ENCODE data around the gene SUPT20HL2.
A peak's percentile ranks its signal among the peaks of the same experiment; 100 is the strongest.
"Not testable (repeated sequence)": the region's sequence is repeated elsewhere in the genome, so short reads cannot be mapped to it uniquely, and the experiment has no call there.

SUPT20HL2 gene

DNA sequence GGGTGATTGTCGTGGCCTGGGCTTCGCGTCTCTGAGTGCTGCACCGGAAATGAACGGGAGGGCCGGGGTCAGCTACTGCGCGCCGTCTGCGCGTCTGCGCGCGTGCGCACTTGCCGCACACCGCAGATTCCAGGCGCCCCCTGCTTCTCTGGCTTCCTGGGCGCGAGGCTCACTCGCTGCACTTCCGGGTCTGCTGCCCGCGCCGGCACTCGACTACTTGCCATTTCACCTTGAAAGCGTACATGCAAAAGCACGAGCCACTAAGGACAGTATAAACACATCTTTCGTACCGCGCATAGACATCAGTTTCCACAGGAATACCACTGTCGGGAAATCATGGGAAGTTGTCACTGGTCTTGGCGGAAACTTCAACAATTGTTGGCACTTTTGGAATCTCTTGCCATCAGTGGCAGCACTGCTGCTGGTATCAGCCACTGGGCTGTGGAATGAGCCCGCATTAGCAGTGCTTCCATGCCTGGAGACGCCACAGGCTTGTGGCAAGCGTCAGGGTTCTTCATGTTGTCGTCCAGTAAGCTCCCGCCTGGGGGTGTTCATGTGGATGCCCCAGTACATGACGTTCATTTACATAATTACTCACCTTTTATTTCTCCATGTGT is at the start of gene SUPT20HL2:
Gene SUPT20HL2 (minus strand): TSS at position 51 of the 617 bp plus-strand sequence. CDS start 754 bp downstream, outside the sequence.
- no peak for DNase-seq (ENCODE audit: low read depth in 2 of 2)
- H3K4me3 ChIP-seq (replicated peaks in 1 of 2; ENCODE audit: low read depth in 2 of 2, low read length in 2 of 2), result no peak within 1 kb of the TSS
- TF ChIP-seq CTCF (IDR thresholded peaks at IDR 0.05; ENCODE audit: low read depth, low read length), result no peak

GRCh38 chrX:24362089-24362745 is 48.3 kb upstream of the SUPT20HL2 start:
- not testable (repeated sequence) for DNase-seq (ENCODE audit: low read depth in 2 of 2); H3K4me3 ChIP-seq (replicated peaks in 1 of 2; ENCODE audit: low read depth in 2 of 2, low read length in 2 of 2)

GRCh38 chrX:24360272-24360671 is 46.4 kb upstream of the SUPT20HL2 start, which contains the start of gene SUPT20HL1:
TSS of gene SUPT20HL1 (plus strand) at chrX:24360639. CDS start at chrX:24362761, 2,122 bp downstream.
- no peak within 1 kb of the TSS for H3K4me3 ChIP-seq (replicated peaks in 1 of 2; ENCODE audit: low read depth in 2 of 2, low read length in 2 of 2)
- no peak for DNase-seq (ENCODE audit: low read depth in 2 of 2)
- TF ChIP-seq CTCF (IDR thresholded peaks at IDR 0.05; ENCODE audit: low read depth, low read length), result no peak

GRCh38 chrX:24357106-24357505 is 43.2 kb upstream of the SUPT20HL2 start:
- H3K4me3 ChIP-seq (replicated peaks in 1 of 2; ENCODE audit: low read depth in 2 of 2, low read length in 2 of 2), result no peak overlapping the region

GRCh38 chrX:24355095-24355494 is 41.2 kb upstream of the SUPT20HL2 start:
- H3K4me3 ChIP-seq (replicated peaks in 1 of 2; ENCODE audit: low read depth in 2 of 2, low read length in 2 of 2), result no peak overlapping the region
- no peak for TF ChIP-seq CTCF (IDR thresholded peaks at IDR 0.05; ENCODE audit: low read depth, low read length)
- peak in 1 of 2 donors; percentile 21 for DNase-seq (ENCODE audit: low read depth in 2 of 2)

More at GRCh38 chrX:24357106-24357505, 43.2 kb upstream of the SUPT20HL2 start:
- no peak for TF ChIP-seq CTCF (IDR thresholded peaks at IDR 0.05; ENCODE audit: low read depth, low read length)
- peak; percentile 51 to 55 for DNase-seq (ENCODE audit: low read depth in 2 of 2)

DNA sequence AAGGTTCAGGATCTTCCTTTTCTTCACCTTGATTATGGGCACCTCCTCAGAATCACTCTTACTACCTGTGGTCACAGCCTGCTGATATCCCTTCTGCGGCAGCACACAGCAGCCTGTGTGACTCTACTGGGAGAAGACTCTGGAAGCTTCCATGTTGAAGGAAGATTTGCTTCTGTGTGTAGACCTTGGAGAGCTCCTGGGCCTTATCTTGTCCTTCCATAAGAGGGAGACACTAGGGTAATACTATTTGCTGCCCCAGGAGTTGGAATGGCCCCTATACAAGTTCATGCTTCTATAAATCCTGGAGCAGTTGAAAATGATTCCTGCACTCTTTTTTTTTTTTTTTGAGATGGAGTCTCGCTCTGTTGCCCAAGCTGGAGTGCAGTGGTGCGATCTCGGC is 36.3 kb upstream of the SUPT20HL2 start:
- no peak for DNase-seq (ENCODE audit: low read depth in 2 of 2)
- no peak overlapping the region for H3K4me3 ChIP-seq (replicated peaks in 1 of 2; ENCODE audit: low read depth in 2 of 2, low read length in 2 of 2)
- no peak for TF ChIP-seq CTCF (IDR thresholded peaks at IDR 0.05; ENCODE audit: low read depth, low read length)

- no peak for TF ChIP-seq CTCF (IDR thresholded peaks at IDR 0.05; ENCODE audit: low read depth, low read length)
- peak in 1 of 2 donors; percentile 51 for DNase-seq (ENCODE audit: low read depth in 2 of 2)
- H3K4me3 ChIP-seq (replicated peaks in 1 of 2; ENCODE audit: low read depth in 2 of 2, low read length in 2 of 2), result no peak overlapping the region
Observed at GRCh38 chrX:24347881-24348280, 34.0 kb upstream of the SUPT20HL2 start.

All from cardiac fibroblast (primary cell).